ENCODE measurements around the gene SMIM36.

SMIM36 gene

DNA sequence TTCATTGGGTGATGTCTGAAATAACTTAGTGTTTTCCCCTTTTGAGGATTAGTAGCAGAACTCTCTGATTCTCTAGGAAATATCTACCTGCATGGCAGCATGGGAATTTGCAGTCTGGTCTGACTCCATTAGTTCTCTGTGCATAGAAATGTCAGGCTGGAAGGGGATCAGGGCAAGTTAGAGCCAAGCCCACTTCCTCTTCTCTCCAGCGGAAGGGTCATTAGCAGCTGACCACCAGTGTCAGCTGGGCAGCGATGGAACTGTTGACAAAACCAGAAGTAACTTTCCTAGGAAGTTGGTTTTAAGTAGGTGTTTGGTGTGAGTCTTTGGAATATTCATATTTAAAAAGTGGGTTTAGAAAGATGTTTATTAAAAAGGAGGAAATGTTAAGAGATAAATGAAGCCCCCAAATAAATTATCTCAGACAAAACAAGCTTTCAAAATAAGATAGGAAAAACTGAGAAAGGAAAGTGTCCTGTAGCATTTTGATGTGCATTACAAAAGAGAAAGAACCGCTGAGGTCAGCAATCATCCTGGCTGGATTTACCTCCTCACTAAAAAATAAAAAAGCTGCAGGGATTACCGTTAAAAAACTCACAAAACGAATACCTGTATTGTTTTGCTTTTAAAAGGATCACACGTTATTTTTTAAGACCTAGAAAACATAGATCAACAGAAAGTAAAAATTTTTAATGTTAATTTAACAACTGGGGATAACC lies 57.3 kb downstream of the SMIM36 start:
- DNase-seq = peak; percentile 58

GRCh38 chr17:55452139-55452790 lies 59.0 kb downstream of the SMIM36 start:
- peak; percentile 64 for DNase-seq

GRCh38 chr17:55451758-55452138 lies 59.5 kb downstream of the SMIM36 start:
- DNase-seq = no peak

GRCh38 chr17:55451203-55451641 lies 60.0 kb downstream of the SMIM36 start:
- DNase-seq = no peak

DNA sequence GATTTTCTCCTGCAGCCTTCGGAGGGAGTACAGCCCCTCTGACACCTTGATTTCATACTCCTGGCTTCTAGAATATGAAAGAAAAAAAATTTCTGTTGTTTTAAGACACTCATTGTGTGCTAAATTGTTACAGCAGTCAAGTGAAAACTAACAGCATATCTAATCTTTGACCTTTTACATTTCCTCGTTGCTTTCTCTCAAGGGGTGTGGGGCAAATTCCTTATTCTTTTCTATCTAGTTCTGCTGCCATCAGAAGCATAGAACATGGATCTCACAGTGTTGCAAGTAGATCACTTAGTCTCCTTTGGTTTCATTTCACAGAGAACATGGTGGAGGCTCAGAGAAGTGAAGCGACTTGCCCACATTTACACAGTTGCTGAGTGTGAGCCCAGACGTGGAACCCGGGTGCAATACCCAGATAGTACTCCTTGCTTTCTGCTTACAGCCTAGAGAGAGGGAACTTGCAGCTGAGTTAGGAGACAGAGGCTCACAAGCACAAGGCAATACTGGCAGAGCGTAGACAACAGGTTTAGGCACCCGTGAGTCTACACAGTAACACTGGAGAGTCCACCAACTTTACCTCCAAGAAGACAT lies 60.9 kb downstream of the SMIM36 start:
- DNase-seq = no peak

DNA sequence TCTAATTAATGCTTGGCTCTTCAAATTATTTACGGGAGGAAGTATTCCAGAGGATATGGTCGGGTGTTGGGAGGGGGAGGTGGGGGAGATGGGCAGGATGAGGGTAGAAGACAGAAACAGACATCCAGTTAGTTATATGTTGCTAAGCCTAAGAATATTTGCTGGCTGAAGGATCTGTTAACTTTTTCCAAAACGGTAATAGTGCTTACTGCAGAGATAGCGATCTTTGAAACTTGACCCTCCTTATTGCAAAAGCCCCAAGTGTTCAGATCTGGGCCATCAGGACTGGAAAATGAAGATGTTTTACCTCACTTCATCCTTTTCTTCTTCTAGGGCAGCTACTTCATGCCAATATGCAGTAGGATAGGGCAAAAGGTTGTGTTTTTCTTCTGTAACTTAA lies 62.6 kb downstream of the SMIM36 start:
- no peak for DNase-seq

DNA sequence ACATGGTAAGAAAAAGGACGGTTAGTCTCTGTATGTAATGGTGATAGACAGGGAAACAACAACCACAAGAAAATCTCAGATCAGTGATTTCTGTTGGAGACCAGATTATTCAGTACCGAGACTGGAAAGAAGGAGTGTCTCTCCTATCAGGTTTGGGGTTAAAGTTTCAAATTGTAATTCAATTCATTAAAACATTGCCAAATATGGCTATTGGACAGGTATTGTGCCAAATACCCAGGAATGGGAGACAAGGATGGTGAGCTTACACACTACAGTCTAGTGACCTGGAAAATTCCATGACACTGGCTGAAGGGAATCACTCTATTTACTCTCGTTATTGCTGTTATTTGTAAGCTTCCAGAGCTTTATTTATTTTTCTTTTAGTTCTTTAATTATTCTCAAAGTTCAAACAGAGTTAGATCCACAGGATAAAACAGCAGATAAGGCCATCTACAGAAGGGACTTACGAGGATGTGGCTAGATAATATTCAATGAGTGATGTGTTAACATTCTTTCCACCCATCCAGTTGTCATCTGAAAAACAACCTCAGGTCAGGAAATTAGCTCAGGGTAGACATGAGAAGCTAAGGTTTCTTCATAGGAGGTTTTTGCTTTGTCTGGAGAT lies 64.6 kb downstream of the SMIM36 start:
- DNase-seq = no peak

DNA sequence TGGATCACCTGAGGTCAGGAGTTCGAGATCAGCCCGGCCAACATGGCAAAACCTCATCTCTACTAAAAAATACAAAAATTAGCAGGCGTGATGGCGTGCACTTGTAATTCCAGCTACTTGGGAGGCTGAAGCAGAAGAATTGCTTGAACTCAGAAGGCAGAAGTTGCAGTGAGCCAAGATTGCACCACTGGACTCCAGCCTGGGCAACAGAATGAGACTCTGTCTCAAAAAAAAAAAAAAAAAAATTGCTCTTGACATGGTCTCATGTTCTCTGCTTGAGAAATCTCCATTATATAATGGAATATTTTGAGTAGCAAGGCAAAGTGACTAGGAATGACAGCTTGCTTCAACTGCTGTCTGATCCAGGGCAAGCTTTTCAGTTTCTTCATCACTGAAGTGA lies 65.2 kb downstream of the SMIM36 start:
- peak; percentile 64 for DNase-seq

DNA sequence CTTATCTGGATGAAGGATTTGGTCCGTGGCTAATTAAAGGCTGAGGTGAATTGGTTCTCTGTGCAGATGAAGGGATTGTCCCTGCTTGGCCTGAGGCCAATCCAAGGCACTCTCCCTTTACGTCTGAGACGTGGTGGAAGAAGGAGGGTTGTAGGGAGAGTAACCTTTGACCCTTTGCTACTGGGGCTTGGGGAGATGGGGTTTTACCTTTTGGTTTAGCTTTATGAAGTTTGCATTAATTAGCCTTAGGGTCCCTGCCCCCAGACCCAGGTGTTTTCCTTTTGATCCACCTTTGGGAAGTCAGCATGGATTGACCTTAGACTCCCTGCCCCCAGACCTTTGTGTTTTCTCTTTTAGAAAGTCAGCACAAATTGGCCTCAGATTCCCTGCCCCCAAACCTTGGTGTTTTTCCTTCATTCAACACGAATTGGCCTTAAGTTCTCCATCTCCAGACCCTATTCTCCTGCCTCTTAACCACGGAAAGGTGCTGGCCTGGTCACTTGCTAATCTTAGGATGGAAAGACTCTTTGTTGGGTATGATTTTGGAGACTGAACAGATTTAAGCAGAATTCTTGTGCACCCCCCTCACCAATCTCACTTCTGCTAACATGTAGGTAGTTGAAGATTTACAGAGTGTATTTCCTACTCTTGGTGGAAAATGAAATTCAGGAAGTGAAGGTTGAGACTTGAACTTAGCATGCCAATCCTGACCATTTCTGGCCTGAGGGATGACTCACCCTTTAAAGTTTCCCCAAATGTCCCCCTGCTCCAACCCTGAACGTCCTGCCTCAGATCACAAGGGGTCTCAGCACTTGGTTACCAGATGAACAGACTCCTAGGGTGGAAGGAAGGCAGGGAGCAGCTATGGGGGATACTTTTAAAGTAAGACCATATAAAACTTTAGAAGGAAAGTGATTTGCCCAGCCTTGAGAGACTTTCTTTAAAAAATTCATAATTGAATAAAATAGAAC lies 66.5 kb downstream of the SMIM36 start:
- peak; percentile 82 for DNase-seq

DNA sequence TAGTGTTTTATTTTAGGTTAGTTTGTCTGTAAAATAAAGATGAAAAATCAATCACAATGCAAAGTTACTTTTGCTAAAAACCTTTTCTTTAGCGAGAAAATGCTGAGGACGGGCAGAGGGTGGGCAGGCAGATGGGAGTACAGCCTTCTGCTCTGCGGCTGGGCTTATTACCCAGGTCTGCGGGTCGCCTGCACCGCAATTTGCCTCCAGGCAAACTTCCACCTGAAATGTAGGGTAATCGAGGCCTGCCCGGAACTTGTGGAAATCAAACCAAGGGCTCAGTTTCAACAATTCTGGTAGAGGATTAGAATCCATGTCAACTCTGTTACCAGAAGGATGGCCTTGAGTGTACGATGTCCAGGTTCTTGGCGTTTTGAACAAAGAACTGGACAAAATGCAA lies 67.3 kb downstream of the SMIM36 start:
- no peak for DNase-seq

DNA sequence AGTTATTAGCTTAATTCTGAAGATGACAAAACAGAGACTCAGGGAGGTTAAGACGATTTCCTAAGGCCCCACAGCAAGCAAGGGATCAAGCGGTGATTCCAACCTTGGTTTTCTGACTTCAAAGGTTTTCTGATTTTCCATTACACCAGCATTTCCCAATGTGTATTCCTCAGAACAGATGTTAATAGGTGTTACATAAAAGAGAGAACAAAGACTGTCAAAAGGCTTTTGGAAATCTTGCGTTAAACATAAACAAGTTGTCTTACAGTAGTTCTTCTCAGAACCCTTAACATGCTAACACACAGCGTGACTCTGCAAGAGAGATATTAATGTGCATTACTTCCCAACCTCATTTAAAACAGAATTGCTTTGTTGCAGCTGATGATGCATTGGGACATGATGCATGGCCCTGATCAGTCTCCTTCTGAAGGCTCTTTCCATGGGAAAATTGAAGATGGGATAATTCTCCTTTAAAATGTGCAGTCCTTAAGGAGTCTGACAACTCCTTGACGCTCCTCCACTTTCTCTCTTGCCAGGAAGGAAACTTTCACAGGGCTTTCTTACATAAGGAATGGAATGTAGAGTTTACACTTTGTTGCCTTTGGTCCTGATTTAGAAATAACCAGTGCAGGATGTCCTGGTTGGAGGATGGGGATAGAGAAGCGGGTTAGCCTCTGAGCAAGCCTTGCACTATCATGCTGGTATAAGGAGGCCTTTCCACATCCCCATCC lies 68.1 kb downstream of the SMIM36 start:
- no peak for DNase-seq

- no peak for DNase-seq
Observed at GRCh38 chr17:55442462-55442861, 68.8 kb downstream of the SMIM36 start.

- DNase-seq = no peak
Observed at GRCh38 chr17:55441544-55441943, 69.7 kb downstream of the SMIM36 start.

DNA sequence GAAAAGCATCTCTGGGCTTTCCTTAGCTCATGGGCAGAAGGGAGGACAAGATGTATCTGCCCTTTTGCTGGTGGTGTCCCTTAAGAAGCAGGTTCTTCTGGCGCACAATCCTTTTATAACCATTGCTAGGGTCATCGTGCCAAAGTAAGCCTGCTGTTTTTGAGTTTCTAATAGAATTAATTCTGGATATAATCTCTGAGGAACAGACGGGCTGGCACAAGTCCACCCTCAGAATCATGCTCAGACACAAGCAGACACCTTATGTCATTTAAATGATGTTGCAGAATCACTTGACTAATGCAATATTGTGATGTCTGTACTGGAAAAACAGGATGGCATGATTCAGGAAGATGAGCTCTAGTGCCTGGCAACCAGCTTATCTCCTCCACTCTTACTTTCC lies 70.9 kb downstream of the SMIM36 start:
- peak; percentile 47 for DNase-seq

- DNase-seq = peak; percentile 80
Observed at GRCh38 chr17:55437159-55437605, 74.1 kb downstream of the SMIM36 start.

- no peak for DNase-seq
Observed at GRCh38 chr17:55436224-55437158, 74.8 kb downstream of the SMIM36 start.

DNA sequence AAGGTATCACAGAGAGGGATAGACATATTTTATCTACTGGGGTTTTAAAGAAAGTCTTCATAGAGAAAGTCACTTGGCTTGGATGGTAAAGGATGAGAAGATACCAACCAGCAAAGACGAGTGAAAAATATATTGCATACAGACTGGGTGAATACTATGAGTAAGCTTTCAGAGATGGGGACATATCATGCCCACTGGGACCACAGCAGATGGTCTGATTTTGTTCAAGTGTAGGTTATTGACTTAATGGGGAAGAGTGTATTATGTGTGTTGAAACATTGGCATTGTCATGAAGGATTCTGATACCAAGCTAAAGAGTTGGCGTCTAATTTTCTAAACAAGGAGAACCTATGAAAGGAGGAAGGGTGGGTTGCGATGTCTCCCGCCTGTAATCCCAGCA lies 75.8 kb downstream of the SMIM36 start:
- DNase-seq = no peak

DNA sequence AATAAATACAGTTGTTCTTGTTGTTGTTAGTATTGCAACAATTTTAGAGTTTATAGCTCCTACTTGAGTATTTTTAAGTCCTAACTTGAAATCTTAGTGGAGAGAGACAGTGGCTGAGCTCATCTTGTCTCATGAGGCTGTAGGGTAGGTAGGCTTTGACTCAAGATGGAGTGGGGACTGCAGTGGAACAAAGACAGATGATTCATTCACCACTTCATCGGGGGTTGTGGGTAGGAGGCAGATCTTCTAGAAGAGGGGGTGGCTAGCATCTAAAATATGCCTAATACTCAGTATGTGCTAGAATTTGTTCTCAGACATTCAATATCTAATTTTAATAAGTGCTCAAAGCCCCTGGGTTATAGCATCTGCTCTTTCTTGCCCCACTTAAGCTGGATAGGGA lies 76.5 kb downstream of the SMIM36 start:
- DNase-seq = peak; percentile 45

DNA sequence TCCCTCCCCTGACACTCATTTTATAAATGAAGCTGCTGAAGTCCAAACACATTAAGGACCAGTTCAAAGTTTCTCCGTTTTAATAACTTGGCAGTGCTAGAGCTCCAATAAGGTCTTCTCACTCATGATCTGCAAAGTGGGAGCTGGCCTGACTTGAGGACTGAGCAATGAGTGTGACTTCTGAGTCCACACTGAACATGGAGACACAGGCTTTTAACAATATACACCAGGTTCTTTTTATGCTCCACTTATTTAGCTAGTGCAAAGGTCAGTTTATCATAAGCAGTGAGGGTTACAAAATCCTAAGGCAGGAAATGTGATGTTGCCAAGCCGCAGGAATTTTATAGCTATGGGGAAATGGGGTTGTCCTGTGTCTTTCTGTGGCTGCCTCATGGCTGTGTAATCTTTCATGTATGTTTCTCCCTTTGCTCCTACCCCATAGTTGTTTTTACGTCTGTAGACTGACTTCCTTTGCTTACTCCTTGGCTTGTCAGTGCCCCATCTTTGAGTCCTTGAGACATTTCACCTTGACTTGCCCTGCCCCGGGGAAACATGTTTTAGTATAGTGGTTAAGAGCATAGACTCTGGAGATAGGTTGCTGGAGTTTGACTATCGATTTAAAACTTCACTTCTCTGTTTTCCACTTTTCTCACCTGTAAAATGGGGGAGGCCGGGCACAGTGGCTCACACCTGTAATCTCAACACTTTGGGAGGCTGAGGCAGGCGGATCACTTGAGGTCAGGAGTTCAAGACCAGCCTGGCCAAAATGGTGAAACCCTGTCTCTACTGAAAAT lies 77.4 kb downstream of the SMIM36 start:
- peak; percentile 69 for DNase-seq
